Neural cell (in vitro differentiated cells): Measurements from ENCODE around the gene DNAH8.

Experiments
- CTCF ChIP-seq: fragments of 450-650 bp; IDR thresholded peaks from 2 replicates; pipeline ENCODE4 v1.5.1; 2014; ENCODE audit warnings: antibody characterized with exemption, mild to moderate bottlenecking, moderate library complexity; ENCODE audit not compliant: poor library complexity, severe bottlenecking
- REST ChIP-seq: IDR thresholded peaks from 2 replicates; pipeline ENCODE4 v1.6.1; 2012; ENCODE audit warnings: borderline replicate concordance

- no peak for TF ChIP-seq CTCF
- no peak for TF ChIP-seq REST
Measured at GRCh38 chr6:38673397-38674165, 41.5 kb upstream of the DNAH8 start.
